CD14-positive monocyte (primary cell): Measurements from ENCODE around the gene NOTCH4. TPM values are rescaled to one million over a fixed set of nuclear protein-coding genes. Genes with fewer than 3 reads are reported as not detected.

Experiments used
- DNase-seq, 3 donors: peaks; one replicate each; pipeline ENCODE4 v3.0.0-alpha.2; 2011 to 2022
- H2AFZ ChIP-seq: 2 replicates; pipeline ENCODE4 v1.6.0; 2012; ENCODE audit warnings: mild to moderate bottlenecking, low read depth, low read length, inconsistent platforms; ENCODE audit not compliant: insufficient read depth, poor library complexity, severe bottlenecking
- H3K27ac ChIP-seq, 2 donors: 1 replicate in 1 of 2; 2 replicates in 1 of 2; pipeline ENCODE4 v1.5.1; 2012 to 2013; ENCODE audit warnings: low read length in 2 of 2, control low read depth in 1 of 2, inconsistent platforms in 1 of 2, low read depth in 1 of 2, mild to moderate bottlenecking in 1 of 2
- H3K27me3 ChIP-seq, 2 donors: one replicate each; pipeline versions ENCODE4 v1.6.0 to v1.6.1; 2011 to 2013; ENCODE audit warnings: low read length in 2 of 2; ENCODE audit not compliant: control insufficient read depth in 2 of 2, insufficient read depth in 2 of 2
- H3K36me3 ChIP-seq, 2 donors: replicated peaks in 1 of 2; 1 replicate in 1 of 2; 2 replicates in 1 of 2; pipeline versions ENCODE4 v1.5.1 to v1.6.1; 2012 to 2013; ENCODE audit warnings: low read length in 2 of 2, control low read depth in 1 of 2, inconsistent platforms in 1 of 2, mild to moderate bottlenecking in 1 of 2; ENCODE audit not compliant: insufficient read depth in 2 of 2, control insufficient read depth in 1 of 2
- H3K4me1 ChIP-seq, 2 donors: 1 replicate in 1 of 2; 2 replicates in 1 of 2; pipeline versions ENCODE4 v1.5.1 to v1.6.1; 2012 to 2013; ENCODE audit warnings: low read length in 2 of 2, control low read depth in 1 of 2, inconsistent platforms in 1 of 2, mild to moderate bottlenecking in 1 of 2, moderate library complexity in 1 of 2; ENCODE audit not compliant: insufficient read depth in 2 of 2, control insufficient read depth in 1 of 2
- H3K4me2 ChIP-seq: replicated peaks from 2 replicates; pipeline ENCODE3; 2012; ENCODE audit warnings: low read length, moderate library complexity, mild to moderate bottlenecking; ENCODE audit not compliant: poor library complexity, severe bottlenecking; ENCODE audit errors: extremely low read depth
- H3K4me3 ChIP-seq, 3 experiments: fragments of 200-600 bp in 1 of 3; sonication (generic) in 1 of 3; replicated peaks in 1 of 3; 1 replicate in 2 of 3; 2 replicates in 1 of 3; pipeline ENCODE4 v1.5.1; 2011 to 2013; ENCODE audit warnings: low read length in 3 of 3, mild to moderate bottlenecking in 3 of 3, control low read depth in 2 of 3, low read depth in 2 of 3, inconsistent platforms in 1 of 3, moderate library complexity in 1 of 3
- H3K79me2 ChIP-seq: 2 replicates; pipeline ENCODE4 v1.6.0; 2012; ENCODE audit warnings: mild to moderate bottlenecking, control low read depth, inconsistent platforms, low read length, moderate library complexity; ENCODE audit not compliant: insufficient read depth
- H3K9ac ChIP-seq: 2 replicates; pipeline ENCODE4 v1.6.0; 2017; ENCODE audit warnings: low read length, mild to moderate bottlenecking; ENCODE audit not compliant: insufficient read depth, poor library complexity, severe bottlenecking
- H3K9me3 ChIP-seq, 2 donors: replicated peaks in 1 of 2; 1 replicate in 1 of 2; 2 replicates in 1 of 2; pipeline versions ENCODE4 v1.5.1 to v1.6.1; 2012 to 2013; ENCODE audit warnings: low read length in 2 of 2, control low read depth in 1 of 2; ENCODE audit not compliant: control insufficient read depth in 1 of 2, insufficient read depth in 1 of 2
- H4K20me1 ChIP-seq: 2 replicates; pipeline ENCODE4 v1.6.0; 2012; ENCODE audit warnings: mild to moderate bottlenecking, low read length, control low read depth, moderate library complexity; ENCODE audit not compliant: insufficient read depth
- H3K27ac Mint-ChIP-seq, 7 donors: one replicate each; pipeline ENCODE4 v1.8.0; 2020; ENCODE audit warnings: mild to moderate bottlenecking in 7 of 7, mixed read lengths in 7 of 7, moderate library complexity in 6 of 7, inconsistent platforms in 2 of 7
- H3K27me3 Mint-ChIP-seq, 3 donors: one replicate each; pipeline ENCODE4 v1.8.0; 2021 to 2022; ENCODE audit warnings: low read depth in 3 of 3, mild to moderate bottlenecking in 3 of 3, mixed read lengths in 3 of 3, moderate library complexity in 3 of 3, inconsistent platforms in 1 of 3
- H3K36me3 Mint-ChIP-seq, 2 donors: one replicate each; pipeline ENCODE4 v1.8.0; 2020; ENCODE audit warnings: mixed read lengths in 2 of 2, inconsistent platforms in 1 of 2, mild to moderate bottlenecking in 1 of 2
- H3K4me1 Mint-ChIP-seq: one replicate; pipeline ENCODE4 v1.8.0; 2020; ENCODE audit warnings: mild to moderate bottlenecking, mixed read lengths
- H3K4me3 Mint-ChIP-seq, 2 donors: one replicate each; pipeline ENCODE4 v1.8.0; 2020; ENCODE audit warnings: mild to moderate bottlenecking in 2 of 2, mixed read lengths in 2 of 2, moderate library complexity in 1 of 2
- H3K9me3 Mint-ChIP-seq, 7 donors: one replicate each; pipeline ENCODE4 v1.8.0; 2020 to 2022; ENCODE audit warnings: mixed read lengths in 7 of 7, mild to moderate bottlenecking in 6 of 7, moderate library complexity in 6 of 7, inconsistent platforms in 2 of 7
- WGBS: methylation state at CpG from one replicate; pipeline ENCODE4 v1.1.5; 2013; ENCODE audit warnings: missing lambda C conversion rate; ENCODE audit not compliant: insufficient coverage; 5-methylcytosine and 5-hydroxymethylcytosine counted together
- intact Hi-C, 2 donors: fragments of 100-400 bp; cut with micrococcal nuclease; formaldehyde crosslinking; loops; one replicate each; pipeline versions ENCODE4 v1.15.0 to v1.15.1; 2023
- polyA plus RNA-seq, 3 donors: library from polyadenylated mRNA; depleted of rRNA in 1 of 3; unstranded in 2 of 3; stranded (reverse) in 1 of 3; fragments of 300-500 nt in 2 of 3; fragments of >200 nt in 1 of 3; fragmentation: Illumina TruSeq in 2 of 3; gene quantifications; 1 replicate in 2 of 3; 2 replicates in 1 of 3; pipeline ENCODE4 v1.2.3, GENCODE V29; 2012 to 2021
- TF ChIP-seq, protein P1 (sequence below): fragments of 200-600 bp; IDR thresholded peaks from one replicate; pipeline ENCODE4 v1.8.0; 2022; ENCODE audit warnings: antibody characterized with exemption, mild to moderate bottlenecking

The NOTCH4 gene
- polyA plus RNA-seq, 3 donors = 5.2 to 8.1 (median 6.1) TPM

DNA sequence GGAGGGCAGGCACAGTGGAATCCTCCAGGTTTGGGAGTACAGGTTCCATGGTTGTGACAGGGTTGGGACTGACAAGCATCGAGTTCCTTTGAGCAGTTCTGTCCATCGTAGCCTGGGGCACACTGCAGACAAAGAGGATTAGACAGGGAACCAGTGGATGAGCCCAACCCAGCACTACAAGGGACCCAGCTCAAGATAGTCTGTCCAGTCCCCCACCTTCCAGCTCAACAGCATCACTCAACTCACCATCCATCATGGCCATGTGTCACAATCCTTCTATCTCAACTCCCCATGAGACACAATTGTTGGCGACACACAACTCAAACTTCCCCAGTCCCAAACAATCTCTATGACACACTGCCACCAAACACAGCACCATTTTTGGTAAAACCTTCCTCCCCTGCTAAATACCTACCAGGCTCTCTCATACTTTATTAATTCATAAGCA lies 19.6 kb downstream of the NOTCH4 start:
- Histone ChIP-seq H3K4me3 (no peak overlapping the region), H4K20me1 (no peaks in the 10 kb centered on the region), H2AFZ (no peak overlapping the region), H3K27me3 (no peaks in the 10 kb centered on the region), H3K9ac (no peak overlapping the region), H3K79me2 (no peaks in the 10 kb centered on the region), H3K36me3 (no peaks in the 10 kb centered on the region), H3K27ac (no peak overlapping the region), H3K4me1 (no peaks in the 10 kb centered on the region), H3K9me3 (no peaks in the 10 kb centered on the region), H3K4me2 (no peak overlapping the region)
- 93% methylated on average over 3 of the region's 3 CpGs for WGBS
- TF ChIP-seq, protein P1, sequence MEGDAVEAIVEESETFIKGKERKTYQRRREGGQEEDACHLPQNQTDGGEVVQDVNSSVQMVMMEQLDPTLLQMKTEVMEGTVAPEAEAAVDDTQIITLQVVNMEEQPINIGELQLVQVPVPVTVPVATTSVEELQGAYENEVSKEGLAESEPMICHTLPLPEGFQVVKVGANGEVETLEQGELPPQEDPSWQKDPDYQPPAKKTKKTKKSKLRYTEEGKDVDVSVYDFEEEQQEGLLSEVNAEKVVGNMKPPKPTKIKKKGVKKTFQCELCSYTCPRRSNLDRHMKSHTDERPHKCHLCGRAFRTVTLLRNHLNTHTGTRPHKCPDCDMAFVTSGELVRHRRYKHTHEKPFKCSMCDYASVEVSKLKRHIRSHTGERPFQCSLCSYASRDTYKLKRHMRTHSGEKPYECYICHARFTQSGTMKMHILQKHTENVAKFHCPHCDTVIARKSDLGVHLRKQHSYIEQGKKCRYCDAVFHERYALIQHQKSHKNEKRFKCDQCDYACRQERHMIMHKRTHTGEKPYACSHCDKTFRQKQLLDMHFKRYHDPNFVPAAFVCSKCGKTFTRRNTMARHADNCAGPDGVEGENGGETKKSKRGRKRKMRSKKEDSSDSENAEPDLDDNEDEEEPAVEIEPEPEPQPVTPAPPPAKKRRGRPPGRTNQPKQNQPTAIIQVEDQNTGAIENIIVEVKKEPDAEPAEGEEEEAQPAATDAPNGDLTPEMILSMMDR = no peak
- no peak for DNase-seq
- Mint-ChIP-seq H3K9me3 (peaks cover 0 to 6% (median 0%) of the 10 kb centered on the region in 7 donors), H3K36me3 (no peaks in the 10 kb centered on the region), H3K4me1 (no peaks in the 10 kb centered on the region), H3K4me3 (no peak overlapping the region), H3K27ac (no peak overlapping the region), H3K27me3 (peaks cover 8 to 22% (median 16%) of the 10 kb centered on the region in 3 donors)
- intact Hi-C loops = no loop called here

DNA sequence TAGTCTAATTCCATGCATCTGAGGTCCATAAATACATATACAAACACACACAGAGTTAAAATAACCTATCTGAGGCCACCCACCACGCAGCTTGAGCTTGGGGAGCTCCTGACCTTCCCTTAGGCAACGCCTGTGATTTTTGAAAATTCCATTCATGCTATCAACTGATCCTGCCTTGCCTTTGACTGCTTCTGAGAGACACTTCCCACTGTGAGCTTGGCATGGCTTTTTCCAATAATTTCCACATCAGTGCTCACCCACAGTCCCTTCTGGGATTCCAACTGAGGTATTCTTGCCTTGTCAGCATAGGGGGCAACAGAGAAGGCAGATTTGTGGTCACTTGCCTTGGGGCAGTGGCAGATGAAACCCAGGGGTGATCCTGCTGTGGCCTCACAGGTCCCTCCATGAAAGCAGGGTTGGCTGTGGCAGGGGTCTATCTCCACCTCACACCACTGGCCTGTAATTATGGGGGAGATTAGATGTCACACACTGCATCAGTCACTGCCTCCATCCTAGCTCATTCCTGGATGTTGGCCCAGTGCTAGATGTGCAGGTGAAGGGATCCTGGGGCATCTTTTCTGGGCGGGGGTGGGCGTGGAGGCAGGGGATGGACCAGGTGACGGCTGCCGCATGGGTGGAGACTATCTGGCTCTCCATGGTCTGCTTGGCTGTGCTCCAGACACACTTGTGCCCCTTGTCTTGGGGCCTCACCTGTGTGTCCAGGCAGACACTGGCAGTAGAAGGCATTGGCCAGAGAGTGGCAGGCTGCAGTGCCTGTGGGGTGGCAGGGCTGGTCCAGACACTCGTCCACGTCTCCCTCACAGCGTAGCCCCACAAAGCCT lies 20.2 kb downstream of the NOTCH4 start:
- no peak overlapping the region for H3K27ac ChIP-seq
- H3K27me3 ChIP-seq = no peaks in the 10 kb centered on the region
- no peak overlapping the region for H2AFZ ChIP-seq
- no peak for DNase-seq
- H3K9me3 ChIP-seq = no peaks in the 10 kb centered on the region
- no peak overlapping the region for H3K4me2 ChIP-seq
- H3K27ac Mint-ChIP-seq = no peak overlapping the region
- H3K4me1 ChIP-seq = no peaks in the 10 kb centered on the region
- H4K20me1 ChIP-seq = no peaks in the 10 kb centered on the region
- H3K4me3 ChIP-seq = no peak overlapping the region
- no peaks in the 10 kb centered on the region for H3K36me3 ChIP-seq
- peaks cover 8 to 21% (median 16%) of the 10 kb centered on the region in 3 donors for H3K27me3 Mint-ChIP-seq
- no peak overlapping the region for H3K4me3 Mint-ChIP-seq
- peaks cover 0 to 6% (median 0%) of the 10 kb centered on the region in 7 donors for H3K9me3 Mint-ChIP-seq
- no peaks in the 10 kb centered on the region for H3K36me3 Mint-ChIP-seq
- intact Hi-C loops = no loop called here
- TF ChIP-seq, protein P1 = no peak
- H3K9ac ChIP-seq = no peak overlapping the region
- WGBS = 95% methylated on average over 9 of the region's 9 CpGs
- no peaks in the 10 kb centered on the region for H3K79me2 ChIP-seq
- no peaks in the 10 kb centered on the region for H3K4me1 Mint-ChIP-seq
